PC-3 (cell line): ENCODE measurements around the gene RRM2. TPM values are rescaled to one million over a fixed set of nuclear protein-coding genes. Genes with fewer than 3 reads are reported as not detected.

Source experiments
- ATAC-seq: fragments of 200-7000 bp; cut with Tn5 transposase; 2 replicates; pipeline ENCODE4 v1.9.1; 2020; ENCODE audit warnings: mild to moderate bottlenecking, moderate library complexity
- BruUV-seq: library from RNA; stranded (reverse); fragments of 400-500 nt; replicated peaks from 2 replicates; lab custom pipeline; 2021; lab: Mats Ljungman, UMichigan
- CTCF ChIA-PET: fragments of 300-600 bp; sonication (Branson Sonifier 250); formaldehyde crosslinking; loops from one replicate; lab custom pipeline; 2022; ENCODE audit warnings: antibody characterized with exemption; lab: Charles Lee
- POLR2A ChIA-PET: fragments of 300-600 bp; sonication (Branson Sonifier 250); formaldehyde crosslinking; loops from one replicate; lab custom pipeline; 2022; ENCODE audit warnings: antibody characterized with exemption; ENCODE audit not compliant: unreplicated experiment; lab: Charles Lee
- DNase-seq: peaks from one replicate; pipeline ENCODE4 v3.0.0-alpha.2; 2015
- H2AFZ ChIP-seq: fragments of 300-600 bp; sonication (generic); 2 replicates; pipeline ENCODE4 v1.6.0; 2016; ENCODE audit warnings: antibody characterized with exemption, low read length
- H3F3A ChIP-seq: fragments of 300-600 bp; sonication (generic); one replicate; pipeline ENCODE4 v1.6.0; 2017; ENCODE audit warnings: antibody characterized with exemption, low read length, control low read depth, mild to moderate bottlenecking; ENCODE audit not compliant: unreplicated experiment
- H3K27ac ChIP-seq: fragments of 300-600 bp; sonication (generic); 2 replicates; pipeline ENCODE4 v1.5.1; 2016; ENCODE audit warnings: mild to moderate bottlenecking, low read length
- H3K27me3 ChIP-seq: fragments of 300-600 bp; sonication (generic); 2 replicates; pipeline ENCODE4 v1.6.1; 2016; ENCODE audit warnings: low read length, mixed read lengths
- H3K36me3 ChIP-seq: fragments of 300-600 bp; sonication (generic); 2 replicates; pipeline ENCODE4 v1.6.1; 2016; ENCODE audit warnings: low read depth, mixed run types, low read length, mixed read lengths
- H3K4me1 ChIP-seq: fragments of 300-600 bp; sonication (generic); 2 replicates; pipeline ENCODE4 v1.5.1; 2016; ENCODE audit warnings: low read length; ENCODE audit not compliant: insufficient read depth
- H3K4me2 ChIP-seq: fragments of 300-600 bp; sonication (generic); 2 replicates; pipeline ENCODE4 v1.6.0; 2016; ENCODE audit warnings: low read length
- H3K4me3 ChIP-seq: fragments of 300-600 bp; sonication (generic); 2 replicates; pipeline ENCODE4 v1.5.1; 2016; ENCODE audit warnings: mild to moderate bottlenecking, low read length, mixed read lengths
- H3K79me2 ChIP-seq: fragments of 300-600 bp; sonication (generic); 2 replicates; pipeline ENCODE4 v1.6.1; 2017; ENCODE audit warnings: low read length, mixed read lengths
- H3K9ac ChIP-seq: fragments of 300-600 bp; sonication (generic); 2 replicates; pipeline ENCODE4 v1.6.0; 2016; ENCODE audit warnings: mild to moderate bottlenecking, low read length
- H3K9me2 ChIP-seq: fragments of 300-600 bp; sonication (generic); replicated peaks from 2 replicates; pipeline ENCODE4 v1.6.1; 2016; ENCODE audit warnings: mixed run types, low read length, mixed read lengths
- H3K9me3 ChIP-seq: fragments of 300-600 bp; sonication (generic); 2 replicates; pipeline ENCODE4 v1.6.1; 2016; ENCODE audit warnings: low read length, mixed read lengths
- H4K20me1 ChIP-seq: fragments of 300-600 bp; sonication (generic); 2 replicates; pipeline ENCODE4 v1.6.1; 2016; ENCODE audit warnings: low read length, mixed read lengths
- EZH2 ChIP-seq: fragments of 300-600 bp; sonication (generic); IDR thresholded peaks from one replicate; pipeline ENCODE4 v1.6.1; 2017; ENCODE audit warnings: antibody characterized with exemption, mild to moderate bottlenecking, low read length; ENCODE audit not compliant: unreplicated experiment
- EZH2phosphoT487 ChIP-seq: fragments of 300-600 bp; sonication (generic); IDR thresholded peaks from 2 replicates; pipeline ENCODE4 v1.6.1; 2018; ENCODE audit warnings: mild to moderate bottlenecking, antibody characterized with exemption, low read length, borderline replicate concordance
- intact Hi-C: fragments of 100-400 bp; cut with micrococcal nuclease; formaldehyde crosslinking; loops from 2 replicates; pipeline ENCODE4 v1.9.0; 2023
- total RNA-seq: library from RNA; depleted of rRNA; stranded (reverse); fragments of >200 nt; gene quantifications from 2 replicates; pipeline ENCODE4 v1.2.3, GENCODE V29; 2014
- TF ChIP-seq, protein P1 (sequence below): fragments of 300-600 bp; sonication (generic); conservative IDR thresholded peaks from 2 replicates; pipeline ENCODE4 v1.5.1; 2017; ENCODE audit warnings: antibody characterized with exemption, low read depth, mild to moderate bottlenecking, low read length

The RRM2 gene
- total RNA-seq, 1 experiment from 2014 or later: 282 TPM

DNA sequence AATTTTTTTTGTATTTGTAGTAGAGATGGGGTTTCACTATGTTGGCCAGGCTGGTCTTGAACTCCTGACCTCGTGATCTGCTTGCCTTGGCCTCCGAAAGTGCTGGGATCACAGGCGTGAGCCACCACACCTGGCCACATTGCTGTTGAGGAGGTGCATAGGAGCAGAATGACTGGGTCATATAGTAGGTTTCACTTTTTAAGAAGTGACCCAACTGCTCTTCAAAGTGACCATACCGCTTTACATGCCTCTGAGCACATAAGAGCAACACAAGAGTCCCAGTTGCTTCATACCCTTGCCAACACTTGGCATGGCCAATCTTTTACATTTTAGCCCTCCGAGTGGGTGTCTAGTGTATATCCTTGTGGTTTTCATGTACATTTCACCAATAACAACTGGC is 28.9 kb downstream of the RRM2 start:
- intact Hi-C loops: no loop called here
- H3K4me1 ChIP-seq: no peaks in the 10 kb centered on the region
- H3K4me2 ChIP-seq: no peak overlapping the region
- H4K20me1 ChIP-seq: no peaks in the 10 kb centered on the region
- no peaks in the 10 kb centered on the region for H3F3A ChIP-seq
- H3K9ac ChIP-seq: no peak overlapping the region
- ChIA-PET POLR2A (no interaction called here), CTCF (no interaction called here)
- H3K9me3 ChIP-seq: no peaks in the 10 kb centered on the region
- BruUV-seq: no TSS peak
- no peaks in the 10 kb centered on the region for H3K79me2 ChIP-seq
- DNase-seq (no peak), ATAC-seq (no peak)
- H3K36me3 ChIP-seq: peaks cover 3% of the 10 kb centered on the region; the same call in 1 of the 2 replicates
- H3K27ac ChIP-seq: no peak overlapping the region
- no peak overlapping the region for H2AFZ ChIP-seq
- TF ChIP-seq EZH2phosphoT487 (no peak), EZH2 (no peak)
- TF ChIP-seq, protein P1, sequence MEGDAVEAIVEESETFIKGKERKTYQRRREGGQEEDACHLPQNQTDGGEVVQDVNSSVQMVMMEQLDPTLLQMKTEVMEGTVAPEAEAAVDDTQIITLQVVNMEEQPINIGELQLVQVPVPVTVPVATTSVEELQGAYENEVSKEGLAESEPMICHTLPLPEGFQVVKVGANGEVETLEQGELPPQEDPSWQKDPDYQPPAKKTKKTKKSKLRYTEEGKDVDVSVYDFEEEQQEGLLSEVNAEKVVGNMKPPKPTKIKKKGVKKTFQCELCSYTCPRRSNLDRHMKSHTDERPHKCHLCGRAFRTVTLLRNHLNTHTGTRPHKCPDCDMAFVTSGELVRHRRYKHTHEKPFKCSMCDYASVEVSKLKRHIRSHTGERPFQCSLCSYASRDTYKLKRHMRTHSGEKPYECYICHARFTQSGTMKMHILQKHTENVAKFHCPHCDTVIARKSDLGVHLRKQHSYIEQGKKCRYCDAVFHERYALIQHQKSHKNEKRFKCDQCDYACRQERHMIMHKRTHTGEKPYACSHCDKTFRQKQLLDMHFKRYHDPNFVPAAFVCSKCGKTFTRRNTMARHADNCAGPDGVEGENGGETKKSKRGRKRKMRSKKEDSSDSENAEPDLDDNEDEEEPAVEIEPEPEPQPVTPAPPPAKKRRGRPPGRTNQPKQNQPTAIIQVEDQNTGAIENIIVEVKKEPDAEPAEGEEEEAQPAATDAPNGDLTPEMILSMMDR: no peak
- no peaks in the 10 kb centered on the region for H3K27me3 ChIP-seq
- no peak overlapping the region for H3K4me3 ChIP-seq
- H3K9me2 ChIP-seq: no peaks in the 10 kb centered on the region

DNA sequence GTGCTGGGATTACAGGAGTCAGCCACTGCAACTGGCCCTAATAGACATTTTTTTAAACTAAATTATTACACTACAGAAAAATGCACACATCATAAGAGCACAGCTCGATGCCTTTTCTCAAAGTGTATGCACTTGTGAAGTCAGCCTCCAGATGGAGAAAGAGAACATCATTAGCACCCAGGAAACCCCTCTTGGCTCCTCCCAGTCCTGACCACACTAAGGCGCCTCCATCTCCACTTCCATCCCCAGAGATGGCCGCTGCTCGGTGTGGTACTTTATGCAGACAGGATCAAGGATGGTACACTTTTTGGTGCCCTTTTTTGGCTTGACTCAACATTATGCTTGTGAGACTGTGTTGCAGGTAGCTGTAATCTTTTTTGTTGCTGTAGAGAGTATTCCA is 34.8 kb downstream of the RRM2 start:
- no peak overlapping the region for H3K27ac ChIP-seq
- CTCF ChIA-PET: interaction anchor here (0.6 kb wide), 1 partner anchor 104 kb away, joined by 3 read pairs; no protein-coding TSS in a partner anchor
- no peaks in the 10 kb centered on the region for H3K79me2 ChIP-seq
- H3K4me2 ChIP-seq: no peak overlapping the region
- no peaks in the 10 kb centered on the region for H3K9me3 ChIP-seq
- H3K9ac ChIP-seq: no peak overlapping the region
- no peaks in the 10 kb centered on the region for H3K4me1 ChIP-seq
- TF ChIP-seq EZH2: no peak
- no peaks in the 10 kb centered on the region for H3F3A ChIP-seq
- no TSS peak for BruUV-seq
- no peaks in the 10 kb centered on the region for H4K20me1 ChIP-seq
- no peak overlapping the region for H3K4me3 ChIP-seq
- POLR2A ChIA-PET: no interaction called here
- H3K36me3 ChIP-seq: peaks cover 3% of the 10 kb centered on the region; the same call in 1 of the 2 replicates
- DNase-seq: no peak
- no peak for ATAC-seq
- H3K27me3 ChIP-seq: no peaks in the 10 kb centered on the region
- no peaks in the 10 kb centered on the region for H3K9me2 ChIP-seq
- no peak overlapping the region for H2AFZ ChIP-seq
- intact Hi-C loops: no loop called here

DNA sequence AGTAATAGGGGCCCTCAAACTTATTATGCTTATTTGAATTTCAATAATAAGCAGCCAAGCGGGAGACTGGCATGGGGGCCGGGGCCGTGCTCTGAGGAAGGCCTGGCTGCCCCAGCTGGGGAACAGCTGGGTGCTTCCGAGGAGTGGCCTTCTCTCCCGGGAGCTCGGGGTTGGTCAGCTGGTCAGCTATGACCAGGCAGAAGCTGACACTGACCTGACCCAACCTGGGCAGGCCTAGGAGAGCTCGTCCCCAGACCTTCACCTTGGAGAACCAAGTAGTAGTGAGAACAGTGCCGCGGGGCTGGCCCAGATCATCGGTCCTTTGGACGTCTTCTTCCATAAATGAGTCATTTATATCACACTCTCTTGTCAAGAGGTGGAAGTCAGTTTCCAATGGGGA is 36.1 kb downstream of the RRM2 start:
- BruUV-seq: no TSS peak
- Histone ChIP-seq H3K9ac (no peak overlapping the region), H3K36me3 (peaks cover 1% of the 10 kb centered on the region; the same call in 1 of the 2 replicates), H3K4me1 (peaks cover 4% of the 10 kb centered on the region; the same call in 1 of the 2 replicates), H3K9me3 (no peaks in the 10 kb centered on the region), H3F3A (no peaks in the 10 kb centered on the region), H2AFZ (no peak overlapping the region), H3K27ac (no peak overlapping the region), H3K79me2 (no peaks in the 10 kb centered on the region), H3K27me3 (no peaks in the 10 kb centered on the region), H4K20me1 (no peaks in the 10 kb centered on the region), H3K9me2 (no peaks in the 10 kb centered on the region), H3K4me2 (no peak overlapping the region), H3K4me3 (no peak overlapping the region)
- no peak for ATAC-seq
- intact Hi-C loops: no loop called here
- no peak for DNase-seq
- TF ChIP-seq EZH2: no peak
- no peak for TF ChIP-seq EZH2phosphoT487
- TF ChIP-seq, protein P1: no peak
- CTCF ChIA-PET: no interaction called here
- POLR2A ChIA-PET: no interaction called here
